SK-N-SH treated with all-trans-retinoic acid at 6 μM for 48 hours (cell line): ENCODE data around the gene ABHD5.

ENCODE experiments used
- PATZ1 ChIP-seq: fragments of 250-450 bp; sonication (Bioruptor Pico); IDR thresholded peaks from 2 replicates; pipeline ENCODE4 v1.8.0; 2020; ENCODE audit warnings: mild to moderate bottlenecking, moderate library complexity, borderline replicate concordance
- TSHZ2 ChIP-seq: fragments of 250-450 bp; sonication (Bioruptor Pico); IDR thresholded peaks from 2 replicates; pipeline ENCODE4 v1.5.0; 2020; ENCODE audit warnings: mild to moderate bottlenecking, moderate library complexity
- ZFP3 ChIP-seq: fragments of 250-450 bp; sonication (Bioruptor Pico); IDR thresholded peaks from 2 replicates; pipeline ENCODE4 v1.5.0; 2020; ENCODE audit warnings: mild to moderate bottlenecking, moderate library complexity

- no peak for TF ChIP-seq PATZ1
- TF ChIP-seq ZFP3 (CRISPR knock-in tag) = no peak
- TF ChIP-seq TSHZ2 (CRISPR knock-in tag) = no peak
Measured at GRCh38 chr3:43723121-43723734, 32.5 kb downstream of the ABHD5 start.
